GM12878 (cell line): ENCODE data around the gene ZNF234. TPM values are rescaled to one million over a fixed set of nuclear protein-coding genes. Genes with fewer than 3 reads are reported as not detected.

ENCODE experiments used
- HDAC6 ChIP-seq: fragments of 200-600 bp; sonication (generic); IDR thresholded peaks from one replicate; pipeline ENCODE4 v1.8.0; 2017; ENCODE audit warnings: antibody characterized with exemption; ENCODE audit not compliant: unreplicated experiment
- JUNB ChIP-seq: IDR thresholded peaks from 2 replicates; pipeline ENCODE4 v1.6.1; 2016; ENCODE audit warnings: antibody characterized with exemption, mild to moderate bottlenecking
- KDM1A ChIP-seq: fragments of 200-600 bp; sonication (generic); IDR thresholded peaks from 2 replicates; pipeline ENCODE4 v1.6.1; 2016; ENCODE audit warnings: borderline replicate concordance
- NFIC ChIP-seq: IDR thresholded peaks from 2 replicates; pipeline ENCODE4 v1.6.1; 2012; ENCODE audit warnings: low read depth, mild to moderate bottlenecking, inconsistent platforms, low read length, moderate library complexity
- RAD51 ChIP-seq: fragments of 450-650 bp; IDR thresholded peaks from 2 replicates; pipeline ENCODE4 v1.6.1; 2016; ENCODE audit warnings: moderate library complexity, mild to moderate bottlenecking, inconsistent platforms
- SIX5 ChIP-seq: IDR thresholded peaks from 2 replicates; pipeline ENCODE4 v1.6.1; 2011; ENCODE audit warnings: mild to moderate bottlenecking, low read depth, low read length, moderate library complexity; ENCODE audit not compliant: severe bottlenecking
- SREBF1 ChIP-seq: IDR thresholded peaks from 2 replicates; pipeline ENCODE4 v1.6.1; 2012; ENCODE audit warnings: mild to moderate bottlenecking, low read length
- STAT3 ChIP-seq: IDR thresholded peaks from 2 replicates; pipeline ENCODE4 v1.6.1; 2011; ENCODE audit warnings: low read depth, low read length, improper control_type of control experiment
- SUZ12 ChIP-seq: fragments of 200-600 bp; sonication (generic); IDR thresholded peaks from one replicate; pipeline ENCODE4 v1.6.1; 2018; ENCODE audit warnings: antibody characterized with exemption, mild to moderate bottlenecking; ENCODE audit not compliant: unreplicated experiment
- TCF3 ChIP-seq: IDR thresholded peaks from 2 replicates; pipeline ENCODE4 v1.6.1; 2012; ENCODE audit warnings: low read depth, mild to moderate bottlenecking, low read length, borderline replicate concordance; ENCODE audit not compliant: insufficient read depth
- ZBED1 ChIP-seq: IDR thresholded peaks from 2 replicates; pipeline ENCODE4 v1.6.1; 2016; ENCODE audit warnings: borderline replicate concordance
- ZNF24 ChIP-seq: fragments of 450-650 bp; IDR thresholded peaks from 2 replicates; pipeline ENCODE4 v1.6.1; 2017; ENCODE audit warnings: antibody characterized with exemption, mild to moderate bottlenecking
- ZSCAN29 ChIP-seq: fragments of 450-650 bp; IDR thresholded peaks from 2 replicates; pipeline ENCODE4 v1.6.1; 2017; ENCODE audit warnings: mild to moderate bottlenecking, moderate library complexity
- polyA plus RNA-seq, 11 experiments: library from polyadenylated mRNA; depleted of rRNA in 4 of 11; unstranded in 6 of 11; stranded (reverse) in 5 of 11; fragments of >200 nt; fragmentation: Nextera tagmentation in 4 of 11; fragmentation: Illumina TruSeq in 1 of 11; extraction: Ambion mirVana in 4 of 11; extraction: Trizol in 1 of 11; gene quantifications; 1 replicate in 1 of 11; 2 replicates in 10 of 11; pipeline versions ENCODE4 v1.2.1 to v1.2.3, GENCODE V29; 2011 to 2016; ENCODE audit warnings: inconsistent platforms in 2 of 11, missing spikeins in 2 of 11, low read depth in 1 of 11
- total RNA-seq, 4 experiments: library from RNA; depleted of rRNA in 3 of 4; stranded (reverse); fragments of >200 nt in 3 of 4; fragmentation: Illumina TruSeq in 1 of 4; extraction: Trizol in 1 of 4; gene quantifications; 2 replicates each; pipeline versions ENCODE4 v1.2.1 to v1.2.3, GENCODE V29; 2013 to 2021
- TF ChIP-seq, protein P1 (sequence below): fragments of 450-650 bp; formaldehyde crosslinking; IDR thresholded peaks from 2 replicates; pipeline ENCODE4 v1.4.0; 2020; ENCODE audit warnings: mild to moderate bottlenecking, moderate library complexity
- TF ChIP-seq, protein P2 (sequence below): IDR thresholded peaks from 2 replicates; pipeline ENCODE4 v1.6.1; 2012; ENCODE audit warnings: low read depth, low read length, improper control_type of control experiment
- TF ChIP-seq, protein P3 (sequence below): IDR thresholded peaks from 2 replicates; pipeline ENCODE4 v1.6.1; 2011; ENCODE audit warnings: low read depth, low read length, improper control_type of control experiment, borderline replicate concordance
- TF ChIP-seq, protein P4 (sequence below): IDR thresholded peaks from 2 replicates; pipeline ENCODE4 v1.6.1; 2011; ENCODE audit warnings: borderline replicate concordance, low read depth, mild to moderate bottlenecking, moderate library complexity, mixed read lengths, low read length; ENCODE audit not compliant: insufficient read depth; ENCODE audit errors: extremely low read length
- TF ChIP-seq, protein P5 (sequence below): IDR thresholded peaks from 2 replicates; pipeline ENCODE4 v1.6.1; 2012; ENCODE audit warnings: mild to moderate bottlenecking, low read depth, low read length

ZNF234 gene
- total and polyA plus RNA-seq, 10 of the 15 experiments (the other 5 are each of a cell fraction or from before 2014, with no cell fraction given), result 2.7 to 10.5 (median 5.2) TPM

DNA sequence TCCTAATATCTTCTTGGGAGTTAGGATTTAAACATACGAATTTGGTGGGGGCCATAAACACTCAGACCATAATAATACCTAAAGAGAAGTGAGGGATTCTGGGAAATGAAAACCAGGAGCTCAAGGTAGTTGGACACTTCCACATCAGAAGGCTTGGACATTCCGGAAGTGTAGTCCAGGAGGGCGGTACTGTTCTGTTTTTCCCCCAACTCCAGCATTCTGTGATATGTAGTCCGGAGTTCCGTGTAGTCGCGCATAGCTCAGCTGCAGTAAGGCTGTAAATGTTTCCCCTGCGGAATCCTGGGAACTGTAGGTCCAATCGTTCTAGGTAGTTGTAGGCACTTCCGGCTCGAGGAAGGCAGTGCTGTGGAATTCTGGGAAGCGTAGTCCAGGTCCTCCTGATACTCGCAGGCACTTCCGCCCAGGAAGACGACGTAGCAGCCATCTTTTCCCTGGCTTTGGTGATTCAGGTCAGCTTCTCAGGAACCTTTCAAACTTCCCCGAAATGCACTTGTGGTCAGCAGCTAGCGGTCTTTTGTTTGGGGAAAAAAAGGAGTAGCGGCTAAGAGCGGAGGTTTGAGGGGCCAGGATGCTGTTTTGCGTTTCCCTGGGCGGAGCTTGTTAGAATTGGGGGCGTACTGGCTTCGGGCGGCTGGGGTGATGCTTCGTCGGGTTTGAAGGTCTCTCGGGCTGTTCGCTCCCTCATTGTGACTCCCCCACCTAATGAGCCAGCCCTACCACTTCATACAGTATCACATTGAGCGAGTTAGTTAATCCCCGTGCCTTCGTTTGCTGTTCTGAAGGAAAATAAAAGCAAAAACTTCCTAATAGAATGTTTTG, 23.5 kb downstream of the ZNF234 start, which contains the start of gene ZNF226 (continued):
- TF ChIP-seq HDAC6 (no peak), STAT3 (no peak), TCF3 (no peak), KDM1A (no peak), ZSCAN29 (no peak), RAD51 (no peak), NFIC (peak; percentile 27; the same call in 1 of the 2 replicates), SUZ12 (no peak), ZBED1 (no peak), SREBF1 (peak; percentile 78), JUNB (no peak), SIX5 (peak; percentile 86), ZNF24 (no peak)
- TF ChIP-seq, protein P1, sequence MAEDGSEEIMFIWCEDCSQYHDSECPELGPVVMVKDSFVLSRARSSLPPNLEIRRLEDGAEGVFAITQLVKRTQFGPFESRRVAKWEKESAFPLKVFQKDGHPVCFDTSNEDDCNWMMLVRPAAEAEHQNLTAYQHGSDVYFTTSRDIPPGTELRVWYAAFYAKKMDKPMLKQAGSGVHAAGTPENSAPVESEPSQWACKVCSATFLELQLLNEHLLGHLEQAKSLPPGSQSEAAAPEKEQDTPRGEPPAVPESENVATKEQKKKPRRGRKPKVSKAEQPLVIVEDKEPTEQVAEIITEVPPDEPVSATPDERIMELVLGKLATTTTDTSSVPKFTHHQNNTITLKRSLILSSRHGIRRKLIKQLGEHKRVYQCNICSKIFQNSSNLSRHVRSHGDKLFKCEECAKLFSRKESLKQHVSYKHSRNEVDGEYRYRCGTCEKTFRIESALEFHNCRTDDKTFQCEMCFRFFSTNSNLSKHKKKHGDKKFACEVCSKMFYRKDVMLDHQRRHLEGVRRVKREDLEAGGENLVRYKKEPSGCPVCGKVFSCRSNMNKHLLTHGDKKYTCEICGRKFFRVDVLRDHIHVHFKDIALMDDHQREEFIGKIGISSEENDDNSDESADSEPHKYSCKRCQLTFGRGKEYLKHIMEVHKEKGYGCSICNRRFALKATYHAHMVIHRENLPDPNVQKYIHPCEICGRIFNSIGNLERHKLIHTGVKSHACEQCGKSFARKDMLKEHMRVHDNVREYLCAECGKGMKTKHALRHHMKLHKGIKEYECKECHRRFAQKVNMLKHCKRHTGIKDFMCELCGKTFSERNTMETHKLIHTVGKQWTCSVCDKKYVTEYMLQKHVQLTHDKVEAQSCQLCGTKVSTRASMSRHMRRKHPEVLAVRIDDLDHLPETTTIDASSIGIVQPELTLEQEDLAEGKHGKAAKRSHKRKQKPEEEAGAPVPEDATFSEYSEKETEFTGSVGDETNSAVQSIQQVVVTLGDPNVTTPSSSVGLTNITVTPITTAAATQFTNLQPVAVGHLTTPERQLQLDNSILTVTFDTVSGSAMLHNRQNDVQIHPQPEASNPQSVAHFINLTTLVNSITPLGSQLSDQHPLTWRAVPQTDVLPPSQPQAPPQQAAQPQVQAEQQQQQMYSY, result no peak
- TF ChIP-seq, protein P2, sequence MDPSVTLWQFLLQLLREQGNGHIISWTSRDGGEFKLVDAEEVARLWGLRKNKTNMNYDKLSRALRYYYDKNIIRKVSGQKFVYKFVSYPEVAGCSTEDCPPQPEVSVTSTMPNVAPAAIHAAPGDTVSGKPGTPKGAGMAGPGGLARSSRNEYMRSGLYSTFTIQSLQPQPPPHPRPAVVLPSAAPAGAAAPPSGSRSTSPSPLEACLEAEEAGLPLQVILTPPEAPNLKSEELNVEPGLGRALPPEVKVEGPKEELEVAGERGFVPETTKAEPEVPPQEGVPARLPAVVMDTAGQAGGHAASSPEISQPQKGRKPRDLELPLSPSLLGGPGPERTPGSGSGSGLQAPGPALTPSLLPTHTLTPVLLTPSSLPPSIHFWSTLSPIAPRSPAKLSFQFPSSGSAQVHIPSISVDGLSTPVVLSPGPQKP, result peak; percentile 95
- TF ChIP-seq, protein P3, sequence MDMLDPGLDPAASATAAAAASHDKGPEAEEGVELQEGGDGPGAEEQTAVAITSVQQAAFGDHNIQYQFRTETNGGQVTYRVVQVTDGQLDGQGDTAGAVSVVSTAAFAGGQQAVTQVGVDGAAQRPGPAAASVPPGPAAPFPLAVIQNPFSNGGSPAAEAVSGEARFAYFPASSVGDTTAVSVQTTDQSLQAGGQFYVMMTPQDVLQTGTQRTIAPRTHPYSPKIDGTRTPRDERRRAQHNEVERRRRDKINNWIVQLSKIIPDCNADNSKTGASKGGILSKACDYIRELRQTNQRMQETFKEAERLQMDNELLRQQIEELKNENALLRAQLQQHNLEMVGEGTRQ, result no peak
- TF ChIP-seq, protein P4, sequence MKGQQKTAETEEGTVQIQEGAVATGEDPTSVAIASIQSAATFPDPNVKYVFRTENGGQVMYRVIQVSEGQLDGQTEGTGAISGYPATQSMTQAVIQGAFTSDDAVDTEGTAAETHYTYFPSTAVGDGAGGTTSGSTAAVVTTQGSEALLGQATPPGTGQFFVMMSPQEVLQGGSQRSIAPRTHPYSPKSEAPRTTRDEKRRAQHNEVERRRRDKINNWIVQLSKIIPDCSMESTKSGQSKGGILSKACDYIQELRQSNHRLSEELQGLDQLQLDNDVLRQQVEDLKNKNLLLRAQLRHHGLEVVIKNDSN, result no peak
- TF ChIP-seq, protein P5, sequence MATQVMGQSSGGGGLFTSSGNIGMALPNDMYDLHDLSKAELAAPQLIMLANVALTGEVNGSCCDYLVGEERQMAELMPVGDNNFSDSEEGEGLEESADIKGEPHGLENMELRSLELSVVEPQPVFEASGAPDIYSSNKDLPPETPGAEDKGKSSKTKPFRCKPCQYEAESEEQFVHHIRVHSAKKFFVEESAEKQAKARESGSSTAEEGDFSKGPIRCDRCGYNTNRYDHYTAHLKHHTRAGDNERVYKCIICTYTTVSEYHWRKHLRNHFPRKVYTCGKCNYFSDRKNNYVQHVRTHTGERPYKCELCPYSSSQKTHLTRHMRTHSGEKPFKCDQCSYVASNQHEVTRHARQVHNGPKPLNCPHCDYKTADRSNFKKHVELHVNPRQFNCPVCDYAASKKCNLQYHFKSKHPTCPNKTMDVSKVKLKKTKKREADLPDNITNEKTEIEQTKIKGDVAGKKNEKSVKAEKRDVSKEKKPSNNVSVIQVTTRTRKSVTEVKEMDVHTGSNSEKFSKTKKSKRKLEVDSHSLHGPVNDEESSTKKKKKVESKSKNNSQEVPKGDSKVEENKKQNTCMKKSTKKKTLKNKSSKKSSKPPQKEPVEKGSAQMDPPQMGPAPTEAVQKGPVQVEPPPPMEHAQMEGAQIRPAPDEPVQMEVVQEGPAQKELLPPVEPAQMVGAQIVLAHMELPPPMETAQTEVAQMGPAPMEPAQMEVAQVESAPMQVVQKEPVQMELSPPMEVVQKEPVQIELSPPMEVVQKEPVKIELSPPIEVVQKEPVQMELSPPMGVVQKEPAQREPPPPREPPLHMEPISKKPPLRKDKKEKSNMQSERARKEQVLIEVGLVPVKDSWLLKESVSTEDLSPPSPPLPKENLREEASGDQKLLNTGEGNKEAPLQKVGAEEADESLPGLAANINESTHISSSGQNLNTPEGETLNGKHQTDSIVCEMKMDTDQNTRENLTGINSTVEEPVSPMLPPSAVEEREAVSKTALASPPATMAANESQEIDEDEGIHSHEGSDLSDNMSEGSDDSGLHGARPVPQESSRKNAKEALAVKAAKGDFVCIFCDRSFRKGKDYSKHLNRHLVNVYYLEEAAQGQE, result no peak
